ENCODE measurements around the gene SLC48A1. TPM values are rescaled to one million over a fixed set of nuclear protein-coding genes. Genes with fewer than 3 reads are reported as not detected.
A peak's percentile ranks its signal among the peaks of the same experiment; 100 is the strongest.

Gene SLC48A1
- total and polyA plus RNA-seq, 8 donors = 2.3 to 29.0 (median 13.7) TPM

DNA sequence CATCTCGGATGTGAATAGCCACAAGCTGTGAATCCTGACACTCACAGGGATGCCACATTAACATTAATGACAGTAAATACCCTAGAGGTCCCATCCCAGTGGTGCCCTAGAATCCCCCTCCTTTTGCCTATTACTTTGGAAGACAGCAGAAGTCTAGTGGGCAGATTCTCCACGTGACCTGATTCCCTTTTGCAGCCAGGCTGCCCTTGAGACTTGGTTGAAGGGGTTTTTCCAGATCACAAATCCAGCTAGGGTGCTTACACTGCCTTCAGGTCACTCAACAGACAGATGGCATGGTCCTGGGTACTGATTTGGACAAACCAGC lies 38.0 kb downstream of the SLC48A1 start:
- 60 to 82% (median 76%) methylated on average over 1 to 2 of the region's 2 CpGs for WGBS, 5 donors
- H3K9me3 ChIP-seq = no peaks in the 10 kb centered on the region
- intact Hi-C loops (cut with DNase I; ENCODE audit: low total_unique reads) = no loop called here
- peak overlapping the region; percentile 40 to 99 (median 98) for H3K27ac ChIP-seq
- H3K4me3 ChIP-seq = no peak overlapping the region
- H3K27me3 ChIP-seq = no peaks in the 10 kb centered on the region
- DNase-seq = no peak
- H3K36me3 ChIP-seq = no peaks in the 10 kb centered on the region
- peaks cover 96 to 100% (median 99%) of the 10 kb centered on the region in 4 donors for H3K4me1 ChIP-seq
- TF ChIP-seq, protein P1, sequence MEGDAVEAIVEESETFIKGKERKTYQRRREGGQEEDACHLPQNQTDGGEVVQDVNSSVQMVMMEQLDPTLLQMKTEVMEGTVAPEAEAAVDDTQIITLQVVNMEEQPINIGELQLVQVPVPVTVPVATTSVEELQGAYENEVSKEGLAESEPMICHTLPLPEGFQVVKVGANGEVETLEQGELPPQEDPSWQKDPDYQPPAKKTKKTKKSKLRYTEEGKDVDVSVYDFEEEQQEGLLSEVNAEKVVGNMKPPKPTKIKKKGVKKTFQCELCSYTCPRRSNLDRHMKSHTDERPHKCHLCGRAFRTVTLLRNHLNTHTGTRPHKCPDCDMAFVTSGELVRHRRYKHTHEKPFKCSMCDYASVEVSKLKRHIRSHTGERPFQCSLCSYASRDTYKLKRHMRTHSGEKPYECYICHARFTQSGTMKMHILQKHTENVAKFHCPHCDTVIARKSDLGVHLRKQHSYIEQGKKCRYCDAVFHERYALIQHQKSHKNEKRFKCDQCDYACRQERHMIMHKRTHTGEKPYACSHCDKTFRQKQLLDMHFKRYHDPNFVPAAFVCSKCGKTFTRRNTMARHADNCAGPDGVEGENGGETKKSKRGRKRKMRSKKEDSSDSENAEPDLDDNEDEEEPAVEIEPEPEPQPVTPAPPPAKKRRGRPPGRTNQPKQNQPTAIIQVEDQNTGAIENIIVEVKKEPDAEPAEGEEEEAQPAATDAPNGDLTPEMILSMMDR (IDR thresholded peaks at IDR 0.05) = no peak
- TF ChIP-seq POLR2A (IDR thresholded peaks at IDR 0.05) (no peak), POLR2AphosphoS5 (IDR thresholded peaks at IDR 0.05) (no peak), EP300 (IDR thresholded peaks at IDR 0.05) (no peak)

DNA sequence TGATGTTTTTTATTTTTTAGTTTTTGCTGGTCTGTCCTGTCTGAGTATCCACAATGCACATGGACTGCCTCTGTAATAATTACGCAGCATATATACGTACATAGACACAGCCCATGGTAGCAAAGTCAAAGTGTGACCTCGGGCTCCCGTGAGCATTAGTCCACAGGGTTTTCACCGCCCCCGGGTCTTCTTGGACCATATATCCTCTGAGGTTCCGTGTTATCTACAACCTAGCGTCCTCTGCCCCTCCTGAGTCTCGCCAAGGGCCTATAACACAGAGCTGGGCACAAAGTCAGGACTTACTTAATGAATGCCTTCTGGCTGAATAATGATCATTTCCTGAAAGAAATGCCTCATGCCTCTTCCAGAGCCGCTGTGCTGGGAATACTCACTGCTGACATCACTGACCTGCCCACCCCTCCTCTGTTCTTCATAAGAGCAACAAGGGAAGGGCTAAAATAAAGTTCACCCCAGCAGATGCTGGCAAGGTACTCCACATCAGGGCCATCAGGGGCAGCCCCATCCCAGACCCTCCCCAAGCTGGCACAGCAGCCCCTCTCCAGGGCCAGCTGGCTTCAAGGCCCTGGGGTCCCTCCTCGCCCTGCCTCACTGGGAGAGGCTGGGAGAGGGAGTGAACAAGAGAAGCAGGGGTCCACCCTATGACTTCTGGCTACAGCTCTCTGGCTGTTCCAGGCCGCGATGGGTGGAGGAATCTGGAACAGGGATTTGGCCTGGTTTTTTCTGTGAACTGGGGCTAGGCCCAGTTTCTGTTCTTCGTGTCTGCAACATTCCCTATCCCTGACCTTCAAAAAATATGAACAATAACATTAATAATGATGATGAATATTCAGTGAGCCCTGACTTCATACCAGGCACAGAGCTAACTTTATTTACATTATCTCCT lies 38.8 kb downstream of the SLC48A1 start:
- H3K27me3 ChIP-seq = no peaks in the 10 kb centered on the region
- no peaks in the 10 kb centered on the region for H3K36me3 ChIP-seq
- DNase-seq = peak in 1 of 2 donors; percentile 83
- peaks cover 96 to 100% (median 99%) of the 10 kb centered on the region in 4 donors for H3K4me1 ChIP-seq
- H3K4me3 ChIP-seq = peak overlapping the region; percentile 37 to 42 (median 42)
- 40 to 67% (median 59%) methylated on average over 14 of the region's 14 CpGs for WGBS, 5 donors
- TF ChIP-seq POLR2A (IDR thresholded peaks at IDR 0.05) = no peak
- peak; percentile 6 to 76 (median 51) for TF ChIP-seq POLR2AphosphoS5 (IDR thresholded peaks at IDR 0.05)
- TF ChIP-seq, protein P1 (IDR thresholded peaks at IDR 0.05) = no peak
- peak; percentile 84 for TF ChIP-seq EP300 (IDR thresholded peaks at IDR 0.05)
- H3K9me3 ChIP-seq = no peaks in the 10 kb centered on the region
- intact Hi-C loops (cut with DNase I; ENCODE audit: low total_unique reads) = no loop called here
- H3K27ac ChIP-seq = peak overlapping the region; percentile 77 to 99 (median 98)

- 0 to 2% (median 0%) methylated on average over 14 to 37 of the region's 37 CpGs for WGBS, 5 donors
These were observed 39.9 kb downstream of the SLC48A1 start for GRCh38 chr12:47812797-47813510.

More at GRCh38 chr12:47812797-47813510, 39.9 kb downstream of the SLC48A1 start:
- peak; percentile 85 to 97 for DNase-seq
- Histone ChIP-seq H3K36me3 (no peaks in the 10 kb centered on the region), H3K27ac (peak overlapping the region; percentile 93 to 99 (median 98)), H3K27me3 (no peaks in the 10 kb centered on the region), H3K9me3 (no peaks in the 10 kb centered on the region), H3K4me3 (peak overlapping the region; percentile 37 to 42 (median 42)), H3K4me1 (peaks cover 96 to 100% (median 99%) of the 10 kb centered on the region in 4 donors)
- peak; percentile 69 to 84 (median 75) for TF ChIP-seq POLR2AphosphoS5 (IDR thresholded peaks at IDR 0.05)
- TF ChIP-seq, protein P1 (IDR thresholded peaks at IDR 0.05) = no peak
- peak; percentile 47 for TF ChIP-seq EP300 (IDR thresholded peaks at IDR 0.05)
- intact Hi-C loops (cut with DNase I; ENCODE audit: low total_unique reads) = no loop called here
